Thyroid gland (tissue), 4 donors: ENCODE data around the gene AFF2. TPM values are rescaled to one million over a fixed set of nuclear protein-coding genes. Genes with fewer than 3 reads are reported as not detected.

Experiments used
- DNase-seq, 2 donors: peaks; one replicate each; pipeline ENCODE4 v3.0.0-alpha.2; 2019
- H3K27ac ChIP-seq, 3 donors: fragments of 200-600 bp; sonication (generic); 1 replicate in 2 of 3; 2 replicates in 1 of 3; pipeline ENCODE4 v1.5.1; 2016 to 2019; ENCODE audit warnings: mild to moderate bottlenecking in 1 of 3, moderate library complexity in 1 of 3
- H3K27me3 ChIP-seq: fragments of 200-600 bp; sonication (generic); one replicate; pipeline ENCODE4 v1.5.1; 2019
- H3K36me3 ChIP-seq, 2 donors: fragments of 200-600 bp; sonication (generic); one replicate each; pipeline ENCODE4 v1.5.1; 2016 to 2019
- H3K4me1 ChIP-seq, 2 donors: fragments of 200-600 bp; sonication (generic); one replicate each; pipeline ENCODE4 v1.5.1; 2017 to 2019
- H3K4me3 ChIP-seq, 3 donors: fragments of 200-600 bp; sonication (generic); replicated peaks in 1 of 3; 1 replicate in 2 of 3; 2 replicates in 1 of 3; pipeline ENCODE4 v1.5.1; 2016; ENCODE audit warnings: mild to moderate bottlenecking in 1 of 3
- H3K9me3 ChIP-seq: fragments of 200-600 bp; sonication (generic); one replicate; pipeline ENCODE4 v1.5.1; 2017
- CTCF ChIP-seq, 6 experiments: fragments of 200-600 bp in 3 of 6; fragments of 450-650 bp in 3 of 6; sonication (generic) in 3 of 6; IDR thresholded peaks; one replicate each; pipeline ENCODE4 v1.5.1; 2016 to 2019; ENCODE audit warnings: antibody characterized with exemption in 6 of 6, mild to moderate bottlenecking in 2 of 6, inconsistent platforms in 1 of 6, moderate library complexity in 1 of 6
- POLR2A ChIP-seq, 2 donors: fragments of 450-650 bp; IDR thresholded peaks; one replicate each; pipeline ENCODE4 v1.6.1; 2017; ENCODE audit warnings: antibody characterized with exemption in 2 of 2, mild to moderate bottlenecking in 2 of 2, moderate library complexity in 1 of 2
- WGBS, 2 donors: methylation state at CpG; one replicate each; pipeline ENCODE4 v1.1.5; 2017; 5-methylcytosine and 5-hydroxymethylcytosine counted together
- intact Hi-C: fragments of 100-400 bp; cut with DNase I; formaldehyde crosslinking; loops from one replicate; pipeline ENCODE4 v1.15.1; 2023
- total RNA-seq, 4 donors: library from RNA; depleted of rRNA; stranded (reverse); fragments of >200 nt; gene quantifications; one replicate each; pipeline ENCODE4 v1.2.3, GENCODE V29; 2016

The AFF2 gene
- total RNA-seq, 4 donors from 2014 or later, result 3.7 to 6.5 (median 4.4) TPM

- no peaks in the 10 kb centered on the region for H3K4me1 ChIP-seq
- no peaks in the 10 kb centered on the region for H3K36me3 ChIP-seq
- TF ChIP-seq POLR2A (IDR thresholded peaks at IDR 0.05), result no peak
- 83 to 88% methylated on average over 2 of the region's 2 CpGs for WGBS, 2 donors
- no peak overlapping the region for H3K27ac ChIP-seq
- no peak overlapping the region for H3K4me3 ChIP-seq
- no peaks in the 10 kb centered on the region for H3K27me3 ChIP-seq
- H3K9me3 ChIP-seq, result no peaks in the 10 kb centered on the region
- intact Hi-C loops, result no loop called here
- no peak for DNase-seq
Measured at GRCh38 chrX:148691456-148691855, 191.0 kb downstream of the AFF2 start.

- Histone ChIP-seq H3K4me1 (no peaks in the 10 kb centered on the region), H3K9me3 (no peaks in the 10 kb centered on the region)
- DNase-seq, result no peak
Measured at GRCh38 chrX:148695255-148695654, 194.8 kb downstream of the AFF2 start.

GRCh38 chrX:148698221-148698620 lies 197.8 kb downstream of the AFF2 start:
- H3K4me3 ChIP-seq, result no peak overlapping the region
- H3K36me3 ChIP-seq, result no peaks in the 10 kb centered on the region
- WGBS, 2 donors, result 97 to 98% methylated on average over 3 of the region's 3 CpGs
- no peaks in the 10 kb centered on the region for H3K4me1 ChIP-seq
- DNase-seq, result no peak
- no peak for TF ChIP-seq CTCF (IDR thresholded peaks at IDR 0.05)
- TF ChIP-seq POLR2A (IDR thresholded peaks at IDR 0.05), result no peak
- no peaks in the 10 kb centered on the region for H3K27me3 ChIP-seq
- H3K27ac ChIP-seq, result no peak overlapping the region
- no peaks in the 10 kb centered on the region for H3K9me3 ChIP-seq
- intact Hi-C loops, result no loop called here

More at GRCh38 chrX:148695255-148695654, 194.8 kb downstream of the AFF2 start:
- Histone ChIP-seq H3K36me3 (no peaks in the 10 kb centered on the region), H3K27ac (no peak overlapping the region), H3K27me3 (no peaks in the 10 kb centered on the region), H3K4me3 (no peak overlapping the region)
- 87 to 96% methylated on average over 3 of the region's 3 CpGs for WGBS, 2 donors
- intact Hi-C loops, result no loop called here
- no peak for TF ChIP-seq POLR2A (IDR thresholded peaks at IDR 0.05)
- TF ChIP-seq CTCF (IDR thresholded peaks at IDR 0.05), result no peak

GRCh38 chrX:148700021-148700420 lies 199.6 kb downstream of the AFF2 start:
- no peak overlapping the region for H3K27ac ChIP-seq
- no peaks in the 10 kb centered on the region for H3K36me3 ChIP-seq
- TF ChIP-seq CTCF (IDR thresholded peaks at IDR 0.05) (no peak), POLR2A (IDR thresholded peaks at IDR 0.05) (no peak)
- intact Hi-C loops, result no loop called here
- no peak for DNase-seq
- H3K4me1 ChIP-seq, result no peaks in the 10 kb centered on the region
- H3K27me3 ChIP-seq, result no peaks in the 10 kb centered on the region
- H3K4me3 ChIP-seq, result no peak overlapping the region
- 66% methylated on average over 2 of the region's 2 CpGs; no CpG with 5 or more reads in 1 of the 2 donors for WGBS, 2 donors
- no peaks in the 10 kb centered on the region for H3K9me3 ChIP-seq

- Histone ChIP-seq H3K9me3 (no peaks in the 10 kb centered on the region), H3K4me1 (no peaks in the 10 kb centered on the region), H3K27ac (no peak overlapping the region), H3K36me3 (no peaks in the 10 kb centered on the region), H3K4me3 (no peak overlapping the region), H3K27me3 (no peaks in the 10 kb centered on the region)
- DNase-seq, result no peak
- TF ChIP-seq POLR2A (IDR thresholded peaks at IDR 0.05) (no peak), CTCF (IDR thresholded peaks at IDR 0.05) (no peak)
- intact Hi-C loops, result no loop called here
Measured at GRCh38 chrX:148713981-148714380, 213.6 kb downstream of the AFF2 start.

- DNase-seq, result no peak
- Histone ChIP-seq H3K27me3 (no peaks in the 10 kb centered on the region), H3K4me3 (no peak overlapping the region), H3K36me3 (no peaks in the 10 kb centered on the region), H3K4me1 (no peaks in the 10 kb centered on the region), H3K9me3 (no peaks in the 10 kb centered on the region), H3K27ac (no peak overlapping the region)
- intact Hi-C loops, result no loop called here
- TF ChIP-seq POLR2A (IDR thresholded peaks at IDR 0.05) (no peak), CTCF (IDR thresholded peaks at IDR 0.05) (no peak)
- WGBS, 2 donors, result 92 to 97% methylated on average over 4 of the region's 4 CpGs
Measured at GRCh38 chrX:148715361-148715760, 214.9 kb downstream of the AFF2 start.
